HG03354 (cell line): ENCODE results near the gene APBA1.
"Not testable (repeated sequence)": the region's sequence is repeated elsewhere in the genome, so short reads cannot be mapped to it uniquely, and the experiment has no call there.

Experiments used
- ATAC-seq: cut with Tn5 transposase; IDR thresholded peaks from one replicate; pipeline ENCODE4 v1.9.1; 2021; ENCODE audit warnings: mild to moderate bottlenecking; ENCODE audit not compliant: unreplicated experiment, poor library complexity, severe bottlenecking

The APBA1 gene

DNA sequence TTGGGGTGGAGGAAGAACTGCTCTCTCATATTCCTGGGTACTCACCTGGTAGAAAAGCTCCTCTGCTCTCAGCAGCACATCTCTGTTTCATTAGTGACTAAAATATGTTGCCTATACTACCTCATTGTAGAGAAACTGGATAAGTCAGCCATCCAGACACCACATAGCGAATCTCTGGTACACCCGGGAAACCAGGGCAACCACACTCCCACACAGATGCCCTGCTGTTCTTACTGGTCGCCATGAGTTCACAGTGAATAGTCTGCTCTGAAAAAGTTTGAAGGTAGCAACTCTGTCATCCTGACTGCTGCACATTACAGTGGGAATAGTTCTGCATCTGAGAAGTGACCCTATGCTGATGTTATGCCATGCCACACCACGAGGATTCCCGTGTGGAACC lies 212.2 kb downstream of the APBA1 start:
- no peak for ATAC-seq

DNA sequence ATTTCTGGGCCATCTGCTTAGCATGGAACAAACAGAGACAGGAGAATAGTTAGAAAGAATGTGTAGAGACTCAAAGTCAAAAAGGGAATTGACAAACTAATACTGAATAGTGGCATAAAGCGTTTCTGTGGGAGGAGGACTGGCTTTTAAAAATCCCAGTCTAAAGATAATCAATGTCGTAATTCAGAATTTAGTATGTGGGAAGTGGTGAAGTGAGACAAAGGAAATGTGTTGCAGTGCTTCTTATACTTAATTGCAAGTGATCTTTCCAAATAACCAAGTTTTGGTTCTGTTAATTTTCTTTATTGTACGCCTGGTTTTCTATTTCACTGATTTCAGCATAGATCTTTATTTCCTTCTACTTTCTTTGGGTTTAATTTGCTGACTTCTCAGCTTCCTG lies 214.0 kb downstream of the APBA1 start:
- ATAC-seq: no peak

DNA sequence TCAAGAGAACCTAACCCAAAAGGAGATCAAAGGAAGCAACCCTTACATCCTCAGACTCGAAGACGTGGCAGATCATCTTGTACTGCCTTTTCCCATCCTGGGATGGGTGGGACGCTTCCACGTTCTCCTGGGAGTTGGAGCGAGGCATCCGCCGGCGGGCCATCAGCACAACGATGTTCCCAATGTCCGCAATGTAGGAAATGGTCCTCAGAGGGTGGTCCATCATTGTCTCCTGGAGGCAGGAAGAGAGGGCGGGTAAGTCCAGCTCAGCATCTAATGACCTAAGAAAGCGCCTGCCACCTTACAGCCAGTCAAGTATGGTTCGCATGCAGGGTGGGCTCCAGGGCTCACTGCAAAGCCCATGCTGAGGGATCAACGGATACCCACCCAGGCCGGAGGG lies 216.0 kb downstream of the APBA1 start:
- ATAC-seq: no peak

DNA sequence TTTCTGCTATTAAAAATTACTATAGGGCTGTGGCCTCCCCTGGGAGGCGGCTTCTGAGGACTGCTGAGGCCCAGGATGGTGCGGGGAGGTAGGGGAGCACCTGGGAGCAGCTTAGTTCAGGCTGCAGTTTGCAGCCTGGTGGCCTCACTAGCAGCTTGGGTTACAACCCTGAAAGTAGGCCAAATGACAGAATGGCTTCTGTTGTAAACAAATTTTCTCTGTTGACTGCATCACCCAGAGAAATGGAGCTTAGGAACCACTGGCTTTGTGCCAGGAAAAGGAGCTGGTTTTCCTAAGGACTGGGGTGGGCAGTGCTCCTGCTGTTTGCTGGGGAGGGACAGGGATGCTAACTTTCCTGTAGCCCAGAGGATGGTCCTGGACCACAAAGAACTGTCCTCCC lies 216.9 kb downstream of the APBA1 start:
- no peak for ATAC-seq

DNA sequence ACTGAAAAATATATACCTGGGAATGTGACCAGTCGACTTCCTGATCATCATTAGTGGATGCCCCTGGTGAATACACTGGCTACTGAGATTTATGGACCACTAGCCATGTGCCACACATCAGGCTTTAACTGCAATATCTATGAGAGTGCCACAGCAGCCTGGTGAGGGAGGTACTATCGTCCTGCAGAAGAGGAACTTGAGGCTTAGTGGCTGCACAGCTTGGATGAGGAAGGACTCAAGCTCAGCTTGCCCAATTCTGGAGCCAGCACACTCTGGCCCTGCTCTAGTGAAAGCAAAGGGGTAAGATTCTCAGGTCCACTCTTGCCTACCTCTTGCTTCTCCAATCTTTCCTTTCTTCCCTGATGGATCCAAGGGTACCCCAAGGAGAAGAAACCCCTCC lies 217.8 kb downstream of the APBA1 start:
- no peak for ATAC-seq

GRCh38 chr9:69453746-69454145 lies 218.4 kb downstream of the APBA1 start:
- ATAC-seq: no peak

- no peak for ATAC-seq
These were observed 219.9 kb downstream of the APBA1 start for GRCh38 chr9:69452110-69452782.

- ATAC-seq: no peak
These were observed 225.7 kb downstream of the APBA1 start for GRCh38 chr9:69446496-69446895.

DNA sequence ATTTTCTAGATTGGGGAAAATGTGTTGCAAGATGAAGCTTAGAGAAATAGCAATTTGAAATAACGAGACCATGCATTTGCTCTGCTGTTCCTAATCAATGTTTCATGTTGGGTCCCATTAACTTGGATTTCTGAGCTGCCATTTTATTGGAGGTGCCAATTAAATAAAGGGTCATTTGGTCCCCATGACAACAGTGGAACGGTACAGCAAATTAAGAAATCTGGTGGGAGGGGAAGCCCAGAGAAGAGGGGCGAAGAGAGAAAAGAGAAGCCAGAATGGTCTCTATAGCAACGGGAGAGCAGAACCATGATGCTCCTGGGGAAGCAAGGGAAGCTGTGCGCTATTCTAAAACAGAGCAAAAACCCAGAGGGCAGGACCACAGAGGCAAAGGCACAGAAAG lies 226.9 kb downstream of the APBA1 start:
- no peak for ATAC-seq

DNA sequence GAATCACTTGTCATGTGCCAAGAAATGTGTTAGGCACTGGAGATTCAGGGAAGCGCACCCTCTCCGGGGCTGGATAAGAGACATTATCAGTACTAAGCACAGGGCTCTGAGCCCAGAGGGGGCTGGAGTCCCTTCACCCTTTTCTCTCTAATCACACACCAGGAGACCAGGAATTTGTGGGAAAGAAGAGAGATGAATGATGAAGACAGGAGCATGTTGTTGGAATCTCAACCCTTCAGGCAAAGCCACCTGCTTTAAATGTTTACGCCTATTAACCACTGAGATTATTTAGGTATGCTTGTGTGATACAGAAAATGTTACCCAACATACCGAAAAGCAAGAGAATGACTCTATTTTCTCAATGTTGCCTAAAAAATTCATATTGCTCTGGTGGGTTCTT lies 227.4 kb downstream of the APBA1 start:
- no peak for ATAC-seq

GRCh38 chr9:69444021-69444420 lies 228.2 kb downstream of the APBA1 start:
- no peak for ATAC-seq

- no peak for ATAC-seq
These were observed 229.0 kb downstream of the APBA1 start for GRCh38 chr9:69443178-69443577.

DNA sequence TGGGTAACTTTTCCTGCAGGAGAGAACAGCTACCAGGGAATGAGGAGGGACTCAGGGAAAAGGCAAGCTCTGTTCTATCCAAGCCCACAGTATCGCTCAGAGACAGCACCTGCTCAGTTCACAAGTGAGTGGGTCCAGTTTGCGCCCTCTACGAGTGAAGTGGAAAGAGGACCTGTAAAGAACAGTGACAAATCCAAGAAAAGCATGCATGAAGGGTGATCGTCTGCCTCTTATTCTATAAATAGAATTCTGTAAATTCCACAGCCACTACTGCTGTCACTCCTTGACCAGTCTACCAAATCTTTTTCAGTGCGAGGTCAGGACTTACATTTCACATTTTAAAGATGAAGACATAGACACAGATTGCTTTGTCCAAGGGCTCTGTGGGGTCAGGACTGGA lies 229.7 kb downstream of the APBA1 start:
- no peak for ATAC-seq

DNA sequence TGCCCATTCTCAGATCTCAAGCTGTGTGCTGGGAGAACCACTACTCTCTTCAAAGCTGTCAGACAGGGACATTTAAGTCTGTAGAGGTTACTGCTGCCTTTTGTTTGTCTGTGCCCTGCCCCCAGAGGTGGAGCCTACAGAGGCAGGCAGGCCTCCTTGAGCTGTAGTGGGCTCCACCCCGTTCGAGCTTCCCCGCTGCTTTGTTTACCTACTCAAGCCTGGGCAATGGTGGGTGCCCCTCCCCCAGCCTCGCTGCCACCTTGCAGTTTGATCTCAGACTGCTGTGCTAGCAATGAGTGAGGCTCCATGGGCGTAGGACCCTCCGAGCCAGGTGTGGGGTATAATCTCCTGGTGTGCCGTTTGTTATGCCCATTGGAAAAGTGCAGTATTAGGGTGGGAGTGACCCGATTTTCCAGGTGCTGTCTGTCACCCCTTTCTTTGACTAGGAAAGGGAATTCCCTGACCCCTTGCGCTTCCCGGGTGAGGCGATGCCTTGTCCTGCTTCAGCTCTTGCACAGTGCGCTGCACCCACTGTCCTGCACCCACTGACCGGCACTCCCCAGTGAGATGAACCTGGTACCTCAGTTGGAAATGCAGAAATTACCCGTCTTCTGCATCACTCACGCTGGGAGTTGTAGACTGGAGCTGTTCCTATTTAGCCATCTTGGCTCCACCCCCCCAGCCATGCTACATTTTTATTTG lies 231.8 kb downstream of the APBA1 start:
- not testable (repeated sequence) for ATAC-seq

DNA sequence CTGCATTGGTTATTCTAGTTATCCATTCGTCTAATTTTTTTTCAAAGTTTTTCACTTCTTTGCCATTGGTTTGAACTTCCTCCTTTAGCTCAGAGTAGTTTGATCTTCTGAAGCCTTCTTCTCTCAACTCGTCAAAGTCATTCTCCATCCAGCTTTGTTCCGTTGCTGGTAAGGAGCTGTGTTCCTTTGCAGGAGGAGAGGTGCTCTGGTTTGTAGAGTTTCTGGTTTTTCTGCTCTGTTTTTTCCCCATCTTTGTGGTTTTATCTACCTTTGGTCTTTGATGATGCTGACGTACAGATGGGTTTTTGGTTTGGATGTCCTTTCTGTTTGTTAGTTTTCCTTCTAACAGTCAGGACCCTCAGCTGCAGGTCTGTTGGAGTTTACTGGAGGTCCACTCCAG lies 232.5 kb downstream of the APBA1 start:
- ATAC-seq: not testable (repeated sequence)

GRCh38 chr9:69433968-69434367 lies 238.2 kb downstream of the APBA1 start:
- no peak for ATAC-seq

DNA sequence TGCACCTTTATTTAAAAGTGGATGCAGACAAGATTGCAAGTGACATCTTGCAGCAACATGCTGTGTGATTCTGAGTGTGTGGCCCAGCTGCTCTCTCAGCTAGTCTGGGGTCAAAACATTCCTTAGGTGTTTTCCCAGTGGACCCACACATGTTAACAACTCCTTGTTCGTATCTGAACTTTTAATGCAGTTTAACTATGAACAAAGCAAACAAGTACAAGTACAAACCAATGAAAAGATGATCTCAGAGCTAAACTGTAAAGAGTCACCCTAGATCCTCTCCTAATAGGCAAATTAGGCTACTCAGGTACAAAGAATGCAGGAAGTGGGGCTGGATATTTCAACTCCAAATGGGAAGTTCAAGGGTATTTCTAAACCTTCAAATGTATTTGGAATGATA lies 238.8 kb downstream of the APBA1 start:
- no peak for ATAC-seq

- no peak for ATAC-seq
These were observed 239.5 kb downstream of the APBA1 start for GRCh38 chr9:69432623-69433022.

DNA sequence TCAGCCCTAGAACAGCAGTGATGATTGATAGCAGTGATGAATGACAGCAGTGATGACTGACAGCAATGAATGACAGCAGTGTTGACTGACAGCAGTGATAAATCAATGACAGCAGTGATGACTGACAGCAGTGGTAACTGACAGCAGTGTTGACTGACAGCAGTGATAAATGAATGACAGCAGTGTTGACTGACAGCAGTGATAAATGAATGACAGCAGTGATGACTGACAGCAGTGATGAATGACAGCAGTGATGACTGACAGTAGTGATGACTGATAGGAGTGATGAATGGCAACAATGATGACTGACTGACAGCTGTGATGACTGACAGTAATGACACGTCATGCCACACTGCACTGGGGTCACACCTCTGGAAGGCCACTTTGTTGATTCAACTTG lies 240.4 kb downstream of the APBA1 start:
- ATAC-seq: no peak

GRCh38 chr9:69431203-69431602 lies 241.0 kb downstream of the APBA1 start:
- ATAC-seq: no peak

DNA sequence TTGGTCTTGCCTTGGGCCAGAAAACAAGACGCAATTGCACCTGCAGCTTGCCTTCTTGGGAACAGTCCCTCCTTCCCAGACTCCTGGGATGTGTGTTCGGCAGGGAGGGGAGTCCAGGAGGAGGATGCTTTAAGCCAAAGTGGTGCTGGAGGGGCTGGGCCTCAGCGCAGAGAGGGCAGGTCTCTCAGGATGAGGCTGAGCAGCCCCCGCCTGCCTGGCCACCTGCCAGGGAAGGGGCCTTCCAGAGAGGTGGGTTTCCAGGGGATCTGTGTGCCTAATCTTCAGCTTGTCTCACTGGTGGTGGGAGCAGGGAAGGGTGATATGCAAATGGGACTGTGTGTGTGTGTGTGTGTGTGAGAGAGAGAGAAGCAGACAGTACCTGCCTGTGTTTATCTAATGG lies 242.0 kb downstream of the APBA1 start:
- ATAC-seq: no peak

DNA sequence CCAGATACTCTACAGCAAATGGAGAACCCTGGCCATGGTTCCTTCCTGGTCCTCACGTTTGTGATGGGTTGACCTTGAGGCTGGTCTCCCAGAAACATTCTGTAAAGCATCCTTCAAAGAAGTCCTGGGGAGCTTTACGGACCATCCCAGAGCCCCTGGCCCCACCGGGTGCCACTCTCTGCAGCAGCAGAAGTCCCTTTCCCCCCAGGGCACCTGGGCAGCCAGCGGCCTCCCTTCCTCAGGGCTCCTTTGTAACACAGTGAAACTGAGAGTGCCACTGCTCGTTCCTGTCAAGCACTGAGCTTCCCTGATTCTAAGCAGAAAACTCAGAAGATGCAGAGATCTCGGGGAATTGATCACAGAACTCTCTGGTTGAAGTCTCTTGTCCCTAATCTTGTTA lies 242.9 kb downstream of the APBA1 start:
- no peak for ATAC-seq
